Activated CD4-positive, alpha-beta T cell treated with anti-CD3 and anti-CD28 coated beads for 4 hours (primary cell): ENCODE data around the gene ANAPC1.
"Not testable (repeated sequence)": the region's sequence is repeated elsewhere in the genome, so short reads cannot be mapped to it uniquely, and the experiment has no call there.

ENCODE experiments used
- DNase-seq, 2 donors: peaks; one replicate each; pipeline ENCODE4 v3.0.0-alpha.2; 2020

The ANAPC1 gene

GRCh38 chr2:111790633-111791032 lies 93.4 kb downstream of the ANAPC1 start:
- DNase-seq = not testable (repeated sequence)

DNA sequence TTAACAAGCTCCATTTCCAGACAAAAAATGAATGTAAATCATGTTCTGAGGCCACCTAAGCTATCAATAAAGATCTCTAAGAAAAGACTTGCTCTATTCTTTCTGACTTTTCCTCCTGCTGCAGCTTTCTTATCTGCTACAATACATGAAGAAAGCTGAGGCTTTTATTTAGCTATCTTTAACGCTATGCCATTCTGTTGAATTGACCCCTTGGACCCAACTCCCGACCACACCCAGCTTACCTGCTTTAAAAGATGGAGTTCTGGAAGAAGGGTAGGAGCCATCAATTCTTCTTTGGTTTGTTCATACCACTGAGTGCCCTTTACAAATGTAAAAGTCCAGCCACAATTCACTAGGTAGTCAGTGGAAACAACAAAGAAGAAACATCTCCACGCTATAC lies 99.9 kb downstream of the ANAPC1 start:
- not testable (repeated sequence) for DNase-seq

DNA sequence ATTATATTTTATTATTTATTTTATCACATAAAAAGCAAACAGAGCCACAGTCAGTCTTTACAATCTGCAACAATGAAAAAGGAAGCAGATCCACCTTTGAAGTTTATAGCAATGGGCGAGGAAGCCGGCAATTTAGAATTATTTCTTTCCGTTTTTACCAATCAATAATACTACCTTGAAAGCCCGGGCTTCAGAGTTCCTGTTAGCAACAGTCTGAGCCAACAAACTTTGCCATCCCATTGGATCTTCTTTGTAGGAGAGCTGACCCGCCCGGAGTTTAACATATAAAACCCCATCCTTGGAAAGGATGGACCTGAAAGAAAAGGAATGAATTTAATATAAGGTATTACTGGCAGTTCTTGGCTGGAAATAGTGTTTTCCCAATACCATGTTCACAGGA lies 101.8 kb downstream of the ANAPC1 start:
- DNase-seq = not testable (repeated sequence)

DNA sequence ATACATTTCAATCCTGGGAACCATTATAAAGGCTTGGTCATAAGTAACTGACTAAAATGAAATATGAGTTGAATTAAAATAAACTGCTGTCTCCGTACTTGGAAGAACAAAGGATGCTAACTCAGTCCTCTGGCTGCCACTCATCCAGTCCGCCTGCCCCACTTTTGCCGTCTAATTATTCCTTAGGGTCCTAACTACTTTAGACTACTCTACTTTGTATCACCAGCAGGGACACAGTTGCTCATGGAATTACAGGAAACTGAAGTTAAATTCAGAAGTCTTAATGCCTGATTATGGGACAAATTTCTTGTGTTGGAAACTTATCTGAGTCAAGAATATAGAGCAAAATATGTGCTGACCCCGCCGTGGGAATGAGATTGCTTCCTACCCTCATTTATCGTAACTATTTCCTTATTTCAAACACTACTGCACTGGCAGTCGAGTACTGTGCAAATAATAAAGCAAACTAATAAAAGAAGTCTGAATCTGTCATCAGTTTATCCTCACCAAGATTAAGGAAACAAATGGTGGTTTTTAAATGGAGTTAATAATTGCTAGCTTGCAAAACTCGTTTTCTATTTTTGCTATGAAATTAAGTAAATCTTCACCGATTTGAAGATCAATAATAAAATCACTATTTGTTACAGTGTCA lies 102.4 kb downstream of the ANAPC1 start:
- not testable (repeated sequence) for DNase-seq

GRCh38 chr2:111777155-111777554 lies 106.8 kb downstream of the ANAPC1 start:
- not testable (repeated sequence) for DNase-seq

DNA sequence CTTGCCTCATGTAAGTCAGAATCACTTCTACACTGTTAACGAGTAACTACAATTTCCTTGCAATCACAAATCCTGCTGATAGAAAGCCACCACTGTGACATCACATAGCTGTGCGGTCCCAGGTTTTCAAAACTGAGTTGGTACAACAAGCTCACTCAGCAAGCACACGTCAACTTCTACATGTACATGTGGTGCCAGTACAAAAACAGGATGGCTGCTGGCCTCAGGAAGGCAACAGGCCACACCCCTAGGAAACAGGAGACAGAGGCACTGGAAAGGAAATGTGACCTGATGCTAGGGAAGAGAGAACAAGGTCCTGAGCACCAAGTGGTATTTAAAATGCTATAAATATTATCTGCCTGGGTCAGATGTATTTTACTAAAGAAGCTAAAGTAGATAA lies 107.7 kb downstream of the ANAPC1 start:
- not testable (repeated sequence) for DNase-seq

- not testable (repeated sequence) for DNase-seq
Measured at GRCh38 chr2:111772180-111772579, 111.8 kb downstream of the ANAPC1 start.

DNA sequence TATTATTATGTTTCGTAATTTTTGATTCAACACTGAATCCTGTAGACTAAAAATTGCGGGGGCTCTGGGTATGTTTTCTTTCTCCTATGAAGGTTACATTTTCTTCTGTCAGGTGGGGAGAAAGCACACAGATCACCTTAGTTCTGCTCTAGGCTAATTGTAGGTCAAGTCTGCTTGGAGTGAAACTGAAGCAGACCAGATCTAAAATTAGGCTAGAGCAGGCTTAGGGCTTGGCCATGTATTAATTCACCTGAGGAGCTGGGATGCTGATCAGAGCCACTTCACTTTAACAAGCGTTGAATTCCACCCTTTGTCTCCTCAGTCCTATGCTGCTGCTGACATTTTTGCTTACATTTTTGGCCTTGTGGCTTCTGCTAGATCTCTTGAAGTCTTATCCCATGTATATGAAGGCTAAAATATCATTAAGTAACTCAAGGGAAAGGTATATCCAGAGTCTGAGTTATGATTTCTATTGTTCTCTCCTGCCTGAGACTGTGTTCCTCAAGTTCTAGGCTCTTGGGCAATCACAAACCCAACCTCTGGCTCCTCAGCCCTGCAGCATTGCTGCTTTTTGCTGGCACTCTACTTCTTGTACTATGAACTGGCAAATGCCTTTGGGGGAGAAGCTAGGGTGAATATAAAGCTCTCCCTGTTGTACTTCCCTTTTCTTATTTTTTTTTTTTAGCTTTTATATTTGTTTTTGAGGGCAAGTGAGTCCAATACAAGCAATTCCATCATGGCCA lies 112.9 kb downstream of the ANAPC1 start:
- not testable (repeated sequence) for DNase-seq

DNA sequence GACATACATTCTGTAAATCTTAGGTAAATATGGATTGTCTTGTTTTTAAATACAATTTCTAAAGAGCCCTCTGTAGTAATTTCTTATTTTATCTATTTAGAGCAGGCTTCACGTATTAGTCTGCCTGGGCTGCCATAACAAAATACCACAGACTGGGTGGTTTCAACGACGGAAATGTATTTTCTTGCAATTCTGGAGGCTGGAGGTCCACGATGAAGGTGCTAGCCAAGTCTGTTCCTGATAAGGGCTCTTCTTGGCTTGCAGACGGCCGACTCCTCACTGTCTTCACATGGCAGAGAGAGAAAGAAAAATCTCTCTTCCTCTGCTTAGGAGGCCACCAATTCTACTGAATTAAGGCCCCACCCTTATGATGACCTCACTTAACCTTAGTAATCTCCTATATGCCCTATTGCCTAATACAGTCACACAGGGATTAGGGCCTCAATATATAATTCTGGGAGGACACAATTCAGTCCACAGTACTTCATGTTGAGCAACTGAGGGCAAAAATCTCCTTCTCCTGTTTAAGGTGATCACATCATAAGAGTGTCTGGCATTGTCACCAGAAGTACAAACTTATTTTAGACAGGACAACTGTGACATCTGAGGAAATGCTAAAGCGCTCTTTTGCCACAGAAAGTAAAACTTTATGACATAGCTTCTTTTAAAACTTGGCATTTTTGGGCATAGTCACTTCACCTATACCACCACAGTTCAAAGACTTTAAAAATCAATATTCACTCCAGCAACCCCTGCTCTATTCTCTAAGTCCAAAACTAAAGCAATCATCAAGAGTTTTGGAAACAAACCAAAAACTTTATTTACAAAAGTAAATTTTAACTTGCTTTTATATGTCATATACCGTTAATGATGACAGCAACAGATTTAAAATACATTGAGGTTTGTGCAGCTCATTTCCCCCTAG lies 115.5 kb downstream of the ANAPC1 start:
- not testable (repeated sequence) for DNase-seq

DNA sequence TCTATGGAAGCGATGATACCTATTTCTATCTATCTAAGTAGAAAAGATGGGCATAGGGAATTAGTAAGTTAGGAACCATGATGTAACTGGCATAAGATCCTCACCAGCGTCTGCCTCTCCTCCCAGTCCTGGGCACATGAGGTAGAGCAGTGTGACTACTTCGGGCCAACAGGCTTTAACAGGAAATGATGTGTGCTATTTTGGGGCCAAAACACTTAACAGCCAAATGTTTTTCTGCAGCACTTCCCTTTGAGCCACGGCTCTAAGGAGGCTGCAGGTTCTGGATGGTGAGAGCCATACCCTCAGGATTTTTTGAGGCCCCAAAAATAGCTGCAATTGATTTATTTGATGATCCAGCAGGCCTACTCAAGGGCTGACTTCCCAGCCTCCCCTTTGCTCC lies 116.9 kb downstream of the ANAPC1 start:
- not testable (repeated sequence) for DNase-seq

GRCh38 chr2:111766295-111766694 lies 117.7 kb downstream of the ANAPC1 start:
- not testable (repeated sequence) for DNase-seq

DNA sequence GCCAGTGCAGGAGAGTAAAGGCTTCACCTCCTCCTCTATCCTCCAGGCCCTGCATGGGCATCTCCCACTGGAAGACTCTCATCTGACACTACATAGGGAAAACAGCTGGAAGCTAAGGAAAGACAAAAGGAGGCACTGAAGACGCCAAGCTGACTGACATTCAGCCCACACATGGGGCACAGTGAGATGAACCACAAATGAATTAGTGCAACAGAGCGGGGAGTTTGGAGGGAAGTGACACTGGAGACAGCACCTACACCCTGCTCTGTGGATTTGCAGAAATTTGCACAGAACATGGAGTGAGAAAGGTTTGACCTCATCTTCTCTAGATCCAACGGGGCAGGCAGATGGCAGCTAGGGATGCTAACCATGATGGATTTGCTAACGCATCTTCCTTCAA lies 119.8 kb downstream of the ANAPC1 start:
- DNase-seq = not testable (repeated sequence)

DNA sequence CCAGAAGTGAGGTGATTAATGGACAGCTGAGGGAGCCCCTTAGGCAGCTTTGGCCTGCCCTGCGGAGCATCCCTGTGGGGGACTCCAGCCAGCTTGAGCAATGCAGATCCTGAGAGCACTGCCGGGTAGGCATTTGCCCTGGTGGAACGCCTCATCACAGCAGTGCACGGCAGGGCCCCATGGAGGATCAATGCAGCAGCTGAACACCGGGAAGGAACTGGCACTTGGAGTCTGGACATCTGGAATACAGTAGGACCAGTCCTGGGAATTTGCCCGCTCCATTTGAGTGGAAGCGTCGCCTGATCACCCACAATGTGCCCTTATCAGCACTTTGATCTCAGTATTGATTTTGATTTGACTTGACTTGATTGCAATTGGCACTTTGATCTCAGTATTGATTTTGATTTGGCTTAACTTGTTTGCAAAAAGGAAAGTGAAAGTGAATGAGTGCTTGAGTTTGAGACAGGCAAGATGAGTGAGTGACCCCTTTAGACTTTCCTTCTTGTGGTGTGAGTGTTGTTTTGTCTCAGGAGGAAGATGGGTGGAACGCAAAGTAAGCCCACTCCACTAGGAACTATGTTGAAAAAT lies 123.2 kb downstream of the ANAPC1 start:
- not testable (repeated sequence) for DNase-seq

GRCh38 chr2:111752533-111752932 lies 131.5 kb downstream of the ANAPC1 start:
- not testable (repeated sequence) for DNase-seq

GRCh38 chr2:111750641-111751040 lies 133.4 kb downstream of the ANAPC1 start:
- not testable (repeated sequence) for DNase-seq

DNA sequence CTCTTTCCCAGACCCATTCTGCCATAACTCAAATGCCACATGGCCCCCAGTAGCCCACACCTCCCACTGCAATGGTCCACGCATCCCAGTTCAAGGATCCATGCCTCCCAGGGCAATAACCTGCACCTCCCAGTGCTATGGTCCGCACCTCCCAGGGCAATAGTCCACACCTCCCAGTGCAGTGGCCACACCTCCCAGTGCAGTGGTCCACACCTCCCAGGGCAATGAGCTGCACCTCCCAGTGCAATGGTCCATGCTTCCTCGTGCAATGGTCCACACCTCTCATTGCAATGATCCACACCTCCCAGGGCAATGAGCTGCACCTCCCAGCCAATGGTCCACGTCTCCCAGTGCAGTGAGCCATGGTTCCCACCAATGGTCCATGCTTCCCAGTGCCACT lies 135.6 kb downstream of the ANAPC1 start:
- DNase-seq = not testable (repeated sequence)

GRCh38 chr2:111747410-111748115 lies 136.4 kb downstream of the ANAPC1 start:
- peak; percentile 48 to 65 for DNase-seq

- not testable (repeated sequence) for DNase-seq
Measured at GRCh38 chr2:111744751-111745150, 139.2 kb downstream of the ANAPC1 start.

DNA sequence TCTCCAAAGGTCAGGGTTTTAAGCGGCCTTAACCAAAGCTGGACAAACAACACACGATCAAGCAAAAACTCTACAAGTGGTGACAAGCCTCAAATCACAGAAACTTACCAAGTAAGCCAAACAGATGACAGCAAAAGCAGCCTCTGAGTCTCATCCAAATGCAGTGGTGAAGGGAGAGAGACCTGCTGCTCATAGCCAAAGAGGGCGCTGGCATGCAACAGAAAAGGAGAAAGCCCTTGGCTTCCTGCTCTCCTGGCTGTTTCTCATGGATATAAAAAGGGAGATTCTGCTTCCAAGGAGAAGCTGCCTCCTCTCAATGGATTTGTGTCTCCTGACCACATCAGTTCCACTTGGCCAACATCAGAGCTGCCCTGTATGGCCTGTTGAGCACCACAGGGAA lies 142.5 kb downstream of the ANAPC1 start:
- DNase-seq = not testable (repeated sequence)

DNA sequence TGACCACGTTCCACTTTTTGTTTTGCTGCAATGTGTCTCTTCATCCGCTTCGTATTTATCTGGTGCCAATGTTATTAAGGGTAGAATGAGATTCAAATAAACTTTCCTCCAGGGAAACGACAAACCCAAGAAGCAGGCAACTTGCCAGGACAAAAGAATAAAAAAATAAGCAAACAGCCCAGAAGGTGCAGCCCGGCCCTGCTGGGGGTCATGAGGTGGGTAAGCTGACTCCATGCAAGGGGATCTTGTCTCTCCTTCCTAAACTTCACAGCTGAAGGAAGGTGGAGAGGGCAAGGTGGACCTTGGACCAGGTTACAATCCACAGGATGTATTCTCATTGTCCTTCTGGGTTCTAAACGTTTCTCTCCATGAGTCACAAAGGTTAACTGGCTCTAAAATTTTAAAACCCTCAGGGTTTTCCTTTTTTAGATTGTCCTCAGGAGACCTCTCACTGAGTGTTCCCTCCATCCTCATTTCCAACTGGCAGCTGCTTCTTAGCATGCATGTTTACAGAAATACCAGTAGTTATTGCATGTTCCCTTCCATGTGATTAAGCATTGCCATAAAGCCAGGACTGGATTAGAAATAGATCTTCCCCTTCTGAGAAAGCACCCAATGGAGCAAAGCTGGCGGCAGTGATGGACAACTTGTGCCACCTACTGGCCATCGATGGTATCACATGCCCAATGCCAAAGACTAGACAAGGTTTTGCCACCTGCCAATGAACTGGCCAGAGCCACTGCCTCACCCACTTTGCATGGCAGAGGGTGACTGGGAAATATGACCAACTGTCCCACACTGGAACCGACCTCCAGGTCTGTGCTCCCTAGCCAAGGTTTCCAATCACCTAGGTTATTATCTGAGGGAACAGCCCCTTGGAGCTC lies 147.9 kb downstream of the ANAPC1 start:
- not testable (repeated sequence) for DNase-seq

DNA sequence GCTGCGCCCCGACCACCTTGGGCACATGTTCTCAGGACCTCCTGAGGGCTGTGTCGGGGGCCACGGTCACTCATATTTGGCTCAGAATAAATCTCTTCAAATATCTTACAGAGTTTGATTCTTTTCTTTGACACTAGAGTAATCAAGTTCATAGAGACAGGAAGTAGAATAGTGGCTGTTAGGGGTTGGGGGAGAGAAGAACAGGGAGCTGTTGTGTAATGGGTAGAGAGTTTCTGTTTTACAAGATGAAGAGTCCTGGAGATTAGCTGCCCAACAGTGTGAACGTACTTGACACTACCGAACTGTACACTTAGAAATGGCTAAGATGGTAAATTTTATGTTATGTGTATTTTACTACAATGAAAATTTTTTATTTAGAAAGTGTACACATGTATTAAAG lies 148.6 kb downstream of the ANAPC1 start:
- DNase-seq = not testable (repeated sequence)
